Activated CD8-positive, alpha-beta T cell treated with anti-CD3 and anti-CD28 coated beads for 36 hours (primary cell): ENCODE data around the gene NIFK. TPM values are rescaled to one million over a fixed set of nuclear protein-coding genes. Genes with fewer than 3 reads are reported as not detected.

Experiments
- ATAC-seq: fragments of 200-7000 bp; cut with Tn5 transposase; one replicate; pipeline ENCODE4 v1.10.0; 2021; ENCODE audit warnings: mild to moderate bottlenecking, moderate library complexity
- CTCF ChIA-PET: fragments of 350-600 bp; sonication (Branson Sonifier 250); formaldehyde crosslinking; loops from one replicate; lab custom pipeline; 2021; ENCODE audit warnings: antibody characterized with exemption; lab: Charles Lee
- POLR2A ChIA-PET: fragments of 350-600 bp; sonication (Branson Sonifier 250); formaldehyde crosslinking; loops from one replicate; lab custom pipeline; 2021; ENCODE audit warnings: antibody characterized with exemption; lab: Charles Lee
- DNase-seq: peaks from one replicate; pipeline ENCODE4 v3.0.0-alpha.2; 2020
- H3K27ac Mint-ChIP-seq: one replicate; pipeline ENCODE4 v1.8.0; 2021; ENCODE audit warnings: mild to moderate bottlenecking, mixed read lengths
- H3K27me3 Mint-ChIP-seq: one replicate; pipeline ENCODE4 v1.8.0; 2021; ENCODE audit warnings: mixed read lengths
- H3K36me3 Mint-ChIP-seq: one replicate; pipeline ENCODE4 v1.8.0; 2021; ENCODE audit warnings: low read depth, mixed read lengths
- H3K4me1 Mint-ChIP-seq: one replicate; pipeline ENCODE4 v1.8.0; 2021; ENCODE audit warnings: low read depth, mixed read lengths
- H3K4me3 Mint-ChIP-seq: one replicate; pipeline ENCODE4 v1.8.0; 2021; ENCODE audit warnings: mild to moderate bottlenecking, moderate library complexity, mixed read lengths
- H3K9me3 Mint-ChIP-seq: one replicate; pipeline ENCODE4 v1.8.0; 2021; ENCODE audit warnings: mixed read lengths
- CTCF ChIP-seq: fragments of 200-600 bp; IDR thresholded peaks from one replicate; pipeline ENCODE4 v1.8.0; 2022; ENCODE audit warnings: antibody characterized with exemption, mild to moderate bottlenecking
- intact Hi-C: fragments of 100-400 bp; cut with micrococcal nuclease; formaldehyde crosslinking; loops from one replicate; pipeline ENCODE4 v1.10.0; 2022
- total RNA-seq, 2 experiments: library from RNA; stranded (reverse); gene quantifications; one replicate each; pipeline ENCODE4 v1.2.3, GENCODE V29; 2021

NIFK gene
- total RNA-seq, 2 experiments from 2014 or later = 115 to 134 TPM

GRCh38 chr2:121776885-121777698, 40.4 kb upstream of the NIFK start:
- Mint-ChIP-seq H3K9me3 (no peaks in the 10 kb centered on the region), H3K4me3 (no peak overlapping the region), H3K4me1 (no peaks in the 10 kb centered on the region), H3K27ac (no peak overlapping the region), H3K27me3 (no peaks in the 10 kb centered on the region), H3K36me3 (peaks cover 1% of the 10 kb centered on the region)
- no peak for TF ChIP-seq CTCF
- no peak for DNase-seq
- intact Hi-C loops = no loop called here
- POLR2A ChIA-PET = no interaction called here
- ATAC-seq = no peak
- CTCF ChIA-PET = no interaction called here

- ChIA-PET POLR2A (no interaction called here), CTCF (no interaction called here)
- intact Hi-C loops = no loop called here
- TF ChIP-seq CTCF = no peak
- DNase-seq (no peak), ATAC-seq (no peak)
- peaks cover 1% of the 10 kb centered on the region for H3K36me3 Mint-ChIP-seq
- no peaks in the 10 kb centered on the region for H3K9me3 Mint-ChIP-seq
- no peak overlapping the region for H3K27ac Mint-ChIP-seq
- H3K27me3 Mint-ChIP-seq = no peaks in the 10 kb centered on the region
- no peaks in the 10 kb centered on the region for H3K4me1 Mint-ChIP-seq
- H3K4me3 Mint-ChIP-seq = no peak overlapping the region
These were observed 39.7 kb upstream of the NIFK start for GRCh38 chr2:121776361-121776760.

- TF ChIP-seq CTCF = no peak
- Mint-ChIP-seq H3K36me3 (peaks cover 1% of the 10 kb centered on the region), H3K9me3 (no peaks in the 10 kb centered on the region), H3K4me1 (no peaks in the 10 kb centered on the region), H3K27me3 (no peaks in the 10 kb centered on the region), H3K27ac (no peak overlapping the region), H3K4me3 (no peak overlapping the region)
- ATAC-seq (no peak), DNase-seq (no peak)
- ChIA-PET CTCF (interaction anchor here (1.0 kb wide), 1 partner anchor 13 kb away, joined by 3 read pairs; no protein-coding TSS in a partner anchor), POLR2A (interaction anchor here (1.0 kb wide), 1 partner anchor 9 kb away, joined by 3 read pairs; no protein-coding TSS in a partner anchor)
- intact Hi-C loops = no loop called here
These were observed 37.6 kb upstream of the NIFK start for GRCh38 chr2:121774235-121774634.

GRCh38 chr2:121771976-121772742, 35.5 kb upstream of the NIFK start:
- Mint-ChIP-seq H3K27ac (no peak overlapping the region), H3K36me3 (peaks cover 2% of the 10 kb centered on the region), H3K4me3 (no peak overlapping the region), H3K27me3 (no peaks in the 10 kb centered on the region), H3K9me3 (no peaks in the 10 kb centered on the region), H3K4me1 (no peaks in the 10 kb centered on the region)
- ChIA-PET POLR2A (interaction anchor here (0.8 to 1.5 kb wide), 2 partner anchors 12 to 242 kb away, joined by 3 read pairs; partner anchors contain the start of gene RNU4ATAC), CTCF (no interaction called here)
- DNase-seq (no peak), ATAC-seq (no peak)
- TF ChIP-seq CTCF = no peak
- intact Hi-C loops = no loop called here
